ACC112 (cell line): ENCODE results near the gene TK2.
"Not testable (repeated sequence)": the region's sequence is repeated elsewhere in the genome, so short reads cannot be mapped to it uniquely, and the experiment has no call there.

Experiments used
- H2AFZ ChIP-seq: fragments of 200-600 bp; sonication (generic); one replicate; pipeline ENCODE4 v1.6.0; 2017; ENCODE audit warnings: antibody characterized with exemption, low read length; ENCODE audit not compliant: unreplicated experiment
- H3K27ac ChIP-seq: fragments of 200-600 bp; sonication (generic); 2 replicates; pipeline ENCODE4 v1.5.1; 2014; ENCODE audit warnings: low read depth, mild to moderate bottlenecking, antibody characterized with exemption, low read length, moderate library complexity
- H3K27me3 ChIP-seq: fragments of 200-600 bp; sonication (generic); 2 replicates; pipeline ENCODE4 v1.6.1; 2014; ENCODE audit warnings: mild to moderate bottlenecking, antibody characterized with exemption, low read length, moderate library complexity, mixed read lengths; ENCODE audit not compliant: insufficient read depth
- H3K36me3 ChIP-seq: fragments of 200-600 bp; sonication (generic); 2 replicates; pipeline ENCODE4 v1.6.1; 2016; ENCODE audit warnings: mild to moderate bottlenecking, antibody characterized with exemption, low read length, moderate library complexity, mixed read lengths; ENCODE audit not compliant: insufficient read depth
- H3K4me1 ChIP-seq: fragments of 200-600 bp; sonication (generic); one replicate; pipeline ENCODE4 v1.6.1; 2016; ENCODE audit warnings: low read length, mixed read lengths; ENCODE audit not compliant: insufficient read depth, unreplicated experiment, control insufficient read depth
- H3K4me3 ChIP-seq: fragments of 200-600 bp; sonication (generic); 2 replicates; pipeline ENCODE4 v1.5.1; 2014; ENCODE audit warnings: mild to moderate bottlenecking, low read depth, low read length
- H3K79me2 ChIP-seq: fragments of 200-600 bp; sonication (generic); one replicate; pipeline ENCODE4 v1.6.0; 2016; ENCODE audit warnings: low read length; ENCODE audit not compliant: control insufficient read depth, unreplicated experiment, insufficient read depth

Gene TK2

DNA sequence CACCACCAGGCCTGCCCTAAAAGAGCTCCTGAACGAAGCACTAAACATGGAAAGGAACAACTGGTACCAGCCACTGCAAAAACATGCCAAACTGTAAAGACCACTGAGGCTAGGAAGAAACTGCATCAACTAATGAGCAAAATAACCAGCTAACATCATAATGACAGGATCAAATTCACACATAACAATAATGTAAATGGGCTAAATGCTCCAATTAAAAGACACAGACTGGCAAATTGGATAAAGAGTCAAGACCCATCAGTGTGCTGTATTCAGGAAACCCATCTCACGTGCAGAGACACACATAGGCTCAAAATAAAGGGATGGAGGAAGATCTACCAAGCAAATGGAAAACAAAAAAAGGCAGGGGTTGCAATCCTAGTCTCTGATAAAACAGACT is 52.0 kb downstream of the TK2 start:
- H3K4me1 ChIP-seq, H3K27ac ChIP-seq, H2AFZ ChIP-seq, H3K4me3 ChIP-seq, H3K27me3 ChIP-seq, H3K36me3 ChIP-seq, H3K79me2 ChIP-seq: not testable (repeated sequence)

DNA sequence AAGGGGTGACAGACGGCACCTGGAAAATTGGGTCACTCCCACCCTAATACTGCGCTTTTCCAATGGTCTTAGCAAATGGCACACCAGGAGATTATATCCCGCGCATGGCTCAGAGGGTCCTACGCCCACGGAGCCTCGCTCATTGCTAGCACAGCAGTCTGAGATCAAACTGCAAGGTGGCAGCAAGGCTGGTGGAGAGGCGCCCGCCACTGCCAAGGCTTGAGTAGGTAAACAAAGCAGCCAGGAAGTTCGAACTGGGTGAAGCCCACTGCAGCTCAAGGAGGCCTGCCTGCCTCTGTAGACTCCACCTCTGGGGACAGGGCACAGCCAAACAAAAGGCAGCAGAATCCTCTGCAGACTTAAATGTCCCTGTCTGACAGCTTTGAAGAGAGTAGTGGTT is 53.7 kb downstream of the TK2 start:
- H2AFZ ChIP-seq, H3K36me3 ChIP-seq, H3K4me3 ChIP-seq, H3K27me3 ChIP-seq, H3K4me1 ChIP-seq, H3K79me2 ChIP-seq, H3K27ac ChIP-seq: not testable (repeated sequence)

DNA sequence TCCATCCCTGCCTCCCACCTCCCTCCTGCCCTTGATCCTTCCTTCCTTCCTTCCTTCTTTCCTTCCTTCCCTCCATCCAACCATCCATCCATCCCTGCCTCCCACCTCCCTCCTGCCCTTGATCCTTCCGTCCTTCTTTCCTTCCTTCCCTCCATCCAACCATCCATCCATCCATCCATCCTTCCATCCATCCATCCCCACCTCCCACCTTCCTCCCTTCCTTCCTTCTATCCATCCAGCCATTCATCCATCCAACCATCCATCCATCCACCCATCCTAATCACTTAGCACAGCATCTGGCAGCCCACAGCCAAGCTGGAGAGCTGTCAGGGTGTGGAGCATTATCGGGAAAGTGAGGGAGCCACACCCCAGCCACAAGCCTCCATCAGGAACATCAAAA is 54.5 kb downstream of the TK2 start:
- H3K4me1 ChIP-seq: no peaks in the 10 kb centered on the region
- no peaks in the 10 kb centered on the region for H3K36me3 ChIP-seq
- no peaks in the 10 kb centered on the region for H3K79me2 ChIP-seq
- no peaks in the 10 kb centered on the region for H3K27me3 ChIP-seq
- no peak overlapping the region for H3K4me3 ChIP-seq
- H3K27ac ChIP-seq: no peak overlapping the region
- H2AFZ ChIP-seq: no peak overlapping the region

DNA sequence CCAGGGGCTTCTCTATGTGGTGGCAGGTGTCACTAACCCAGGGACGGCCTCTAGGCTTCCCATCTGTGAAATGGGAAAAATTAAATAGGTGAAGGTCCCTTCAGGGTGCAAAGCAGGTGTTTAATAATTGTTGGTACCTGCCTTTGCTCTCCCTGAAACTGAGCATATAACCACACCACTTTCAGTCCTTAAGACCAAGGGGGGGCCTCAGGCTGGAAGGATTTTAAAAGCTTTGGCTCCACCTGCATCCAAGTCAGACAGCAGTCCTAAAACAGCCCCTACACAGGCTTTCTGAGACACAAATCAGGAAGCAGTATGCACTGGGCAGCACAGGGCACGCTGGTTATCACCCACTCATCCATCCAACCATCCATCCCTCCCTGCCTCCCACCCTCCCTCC is 55.0 kb downstream of the TK2 start:
- Histone ChIP-seq H3K4me3 (no peak overlapping the region), H2AFZ (no peak overlapping the region), H3K27me3 (no peaks in the 10 kb centered on the region), H3K36me3 (no peaks in the 10 kb centered on the region), H3K27ac (no peak overlapping the region), H3K79me2 (no peaks in the 10 kb centered on the region), H3K4me1 (no peaks in the 10 kb centered on the region)

DNA sequence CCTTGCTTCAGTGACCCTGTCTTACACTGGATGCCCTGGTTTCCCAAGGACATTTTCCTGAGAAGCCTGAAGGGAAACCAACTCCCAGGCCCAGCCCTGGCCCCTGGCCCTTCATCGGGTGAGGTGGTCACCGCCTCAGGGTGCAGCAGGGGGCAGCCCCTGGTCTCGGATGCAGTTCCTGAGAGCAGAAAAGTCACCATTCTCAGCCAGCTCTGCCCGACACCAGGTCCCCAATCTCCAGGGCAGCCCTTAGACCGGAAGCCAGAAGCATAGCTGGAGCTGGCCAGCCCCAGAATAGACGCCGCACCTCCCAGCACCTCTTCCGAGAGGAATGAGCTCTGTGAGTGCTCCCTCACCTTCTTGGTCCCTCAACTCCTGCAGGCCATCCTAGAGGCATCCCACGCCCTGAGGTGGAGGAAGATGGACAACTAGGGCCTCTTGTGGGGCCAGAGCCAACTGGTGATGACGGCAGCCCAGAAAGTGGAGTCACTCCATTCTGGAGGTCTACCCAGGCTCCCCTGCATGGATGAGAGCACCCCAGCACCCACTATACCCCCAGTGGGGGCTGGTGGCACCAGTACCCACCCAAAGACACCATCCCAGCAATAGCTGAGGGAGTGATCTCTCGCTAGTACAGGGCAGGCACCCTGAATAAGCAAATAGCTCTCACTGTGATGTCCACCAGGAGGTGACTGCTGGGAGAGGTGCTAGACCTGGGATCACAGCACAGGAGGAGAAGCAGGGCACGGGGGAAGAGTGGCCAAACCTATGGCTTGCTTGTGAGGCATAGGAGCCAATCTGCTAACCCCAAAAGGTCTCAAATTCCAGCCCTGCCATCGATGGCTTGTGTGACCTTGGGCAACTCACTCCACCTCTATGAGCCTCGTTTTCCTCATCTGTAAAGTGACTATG is 56.2 kb downstream of the TK2 start:
- Histone ChIP-seq H3K4me3 (no peak overlapping the region), H3K27ac (no peak overlapping the region), H2AFZ (no peak overlapping the region), H3K4me1 (no peaks in the 10 kb centered on the region), H3K27me3 (no peaks in the 10 kb centered on the region), H3K79me2 (no peaks in the 10 kb centered on the region), H3K36me3 (no peaks in the 10 kb centered on the region)

DNA sequence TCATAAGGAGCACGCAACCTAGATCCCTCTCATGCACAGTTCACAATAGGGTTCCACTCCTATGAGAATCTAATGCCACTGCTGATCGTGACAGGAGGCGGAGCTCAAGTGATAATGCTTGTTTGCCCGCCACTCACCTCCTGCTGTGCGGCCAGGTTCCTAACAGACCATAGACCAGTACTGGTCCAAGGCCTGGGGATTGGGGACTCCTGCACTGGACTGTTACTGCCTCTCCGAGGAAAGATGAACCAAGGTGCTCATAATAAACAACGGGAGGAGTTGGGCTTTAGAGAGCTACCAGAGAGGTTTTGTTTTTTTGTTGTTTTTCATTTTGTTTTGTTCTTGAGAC is 58.2 kb downstream of the TK2 start:
- H3K27ac ChIP-seq: no peak overlapping the region

DNA sequence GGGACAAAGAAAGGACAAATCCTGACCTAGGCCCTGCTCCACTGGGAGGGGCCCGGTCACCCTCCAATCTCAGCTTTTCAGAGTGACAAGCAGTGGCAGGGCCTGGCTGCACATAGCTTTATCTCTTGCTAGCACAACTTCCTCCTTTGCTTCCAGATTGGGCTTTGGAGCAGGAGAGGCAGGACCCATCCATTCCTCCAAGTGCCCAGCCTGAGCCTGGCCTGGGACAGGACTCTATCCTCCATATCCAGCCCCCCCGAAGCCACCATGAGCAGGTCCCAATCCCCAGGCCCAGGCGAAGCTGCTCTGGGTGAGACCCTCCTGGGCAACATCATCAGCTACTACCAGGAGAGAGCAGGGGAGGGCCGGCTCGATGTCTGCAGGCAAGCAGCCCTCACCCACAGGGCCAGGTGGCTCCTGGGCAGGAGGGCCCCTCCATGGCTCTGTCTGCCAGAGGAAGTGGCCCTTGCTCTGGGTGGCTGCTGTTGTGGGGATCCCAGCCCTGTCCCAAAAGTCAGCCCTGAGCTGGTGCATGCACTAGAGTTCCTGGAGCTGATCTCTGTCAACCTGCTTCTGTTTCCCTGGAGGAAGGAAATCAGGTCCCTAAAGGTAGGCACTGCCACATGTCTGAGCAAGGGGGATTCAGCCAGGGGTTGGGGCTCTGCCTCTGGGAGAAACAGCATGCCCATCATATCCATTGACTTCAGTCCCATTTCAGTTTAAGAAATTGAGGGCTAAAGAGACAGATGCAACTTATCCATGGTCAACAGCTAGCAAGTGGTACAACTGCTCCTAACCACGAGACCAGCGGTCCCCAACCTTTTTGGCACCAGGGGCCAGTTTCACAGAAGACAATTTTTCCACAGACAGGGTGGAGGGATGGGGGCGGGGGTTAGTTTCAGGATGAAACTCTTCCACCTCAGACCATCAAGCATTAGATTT is 58.9 kb downstream of the TK2 start:
- H3K4me1 ChIP-seq: peaks cover 19% of the 10 kb centered on the region
- H3K4me3 ChIP-seq: no peak overlapping the region
- H3K27me3 ChIP-seq: no peaks in the 10 kb centered on the region
- H3K27ac ChIP-seq: no peak overlapping the region
- no peaks in the 10 kb centered on the region for H3K36me3 ChIP-seq
- no peaks in the 10 kb centered on the region for H3K79me2 ChIP-seq
- no peak overlapping the region for H2AFZ ChIP-seq

More for the DNA sequence above, 58.2 kb downstream of the TK2 start:
- no peaks in the 10 kb centered on the region for H3K27me3 ChIP-seq
- peaks cover 13% of the 10 kb centered on the region for H3K4me1 ChIP-seq
- H3K79me2 ChIP-seq: no peaks in the 10 kb centered on the region
- no peaks in the 10 kb centered on the region for H3K36me3 ChIP-seq
- H2AFZ ChIP-seq: no peak overlapping the region
- no peak overlapping the region for H3K4me3 ChIP-seq

DNA sequence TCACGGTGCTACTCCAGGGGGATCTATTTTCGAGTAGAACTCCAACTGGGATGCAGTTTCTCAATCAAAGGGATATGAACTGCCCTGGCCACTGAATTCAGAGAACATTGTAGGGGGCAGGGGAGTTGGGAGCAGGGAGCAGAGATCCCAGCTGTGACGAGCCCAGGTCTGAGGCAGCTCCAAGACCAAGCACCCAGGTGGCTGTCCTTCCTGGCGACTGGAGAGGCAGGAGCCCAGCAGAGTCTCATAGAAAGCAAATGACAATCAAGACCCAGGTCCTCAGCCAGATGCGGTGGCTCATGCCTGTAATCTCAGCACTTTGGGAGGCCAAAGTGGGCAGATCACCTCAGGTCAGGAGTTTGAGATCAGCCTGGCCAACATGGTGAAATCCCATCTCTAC is 60.1 kb downstream of the TK2 start:
- H3K79me2 ChIP-seq: no peaks in the 10 kb centered on the region

DNA sequence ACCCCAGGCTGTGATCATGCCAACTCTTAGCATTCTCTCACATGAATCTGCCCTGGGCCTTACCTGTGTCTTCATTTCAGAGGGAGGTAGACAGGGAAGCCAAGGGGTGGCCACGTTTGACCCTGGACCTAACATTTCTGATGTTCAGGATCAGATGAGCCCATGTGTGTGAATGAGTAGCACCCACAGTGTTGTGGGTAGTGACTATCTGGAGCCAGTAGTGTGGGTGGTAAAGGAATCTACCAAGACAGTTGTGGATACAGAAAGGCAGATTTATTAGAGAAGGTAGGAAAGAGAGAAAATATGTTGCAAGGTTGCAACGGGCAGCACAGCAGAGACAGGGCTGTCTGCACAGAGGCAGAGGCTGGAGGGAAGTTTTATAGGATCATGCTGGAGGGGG is 60.5 kb downstream of the TK2 start:
- no peak overlapping the region for H3K4me3 ChIP-seq
- peaks cover 20% of the 10 kb centered on the region for H3K4me1 ChIP-seq
- H2AFZ ChIP-seq: no peak overlapping the region
- no peaks in the 10 kb centered on the region for H3K27me3 ChIP-seq
- no peaks in the 10 kb centered on the region for H3K36me3 ChIP-seq
- no peak overlapping the region for H3K27ac ChIP-seq
- H3K79me2 ChIP-seq: no peaks in the 10 kb centered on the region

More for the DNA sequence above, 60.1 kb downstream of the TK2 start:
- no peaks in the 10 kb centered on the region for H3K36me3 ChIP-seq
- H3K4me1 ChIP-seq: peaks cover 20% of the 10 kb centered on the region
- no peak overlapping the region for H2AFZ ChIP-seq
- H3K27ac ChIP-seq: no peak overlapping the region
- no peaks in the 10 kb centered on the region for H3K27me3 ChIP-seq
- no peak overlapping the region for H3K4me3 ChIP-seq

DNA sequence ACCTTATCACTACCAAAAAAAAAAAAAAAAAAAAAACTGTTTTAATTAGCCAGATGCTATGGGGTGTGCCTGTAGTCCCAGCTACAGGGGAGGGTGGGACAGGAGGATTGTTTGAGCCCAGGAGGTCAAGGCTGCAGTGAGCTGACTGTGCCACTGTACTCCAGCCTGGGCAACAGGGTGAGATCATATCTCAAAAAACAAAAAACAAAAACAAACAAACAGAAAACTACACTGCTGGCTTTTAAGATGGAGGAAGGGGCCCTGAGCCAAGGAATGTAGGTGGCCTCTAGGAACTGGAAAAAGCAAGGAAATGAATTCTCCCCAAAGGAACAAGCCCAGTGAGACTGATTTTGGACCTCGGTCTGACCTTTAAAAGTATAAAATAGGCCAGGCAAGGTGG is 61.4 kb downstream of the TK2 start:
- H3K79me2 ChIP-seq: no peaks in the 10 kb centered on the region
- H3K27ac ChIP-seq: no peak overlapping the region
- no peak overlapping the region for H2AFZ ChIP-seq
- no peak overlapping the region for H3K4me3 ChIP-seq
- H3K36me3 ChIP-seq: no peaks in the 10 kb centered on the region
- peaks cover 20% of the 10 kb centered on the region for H3K4me1 ChIP-seq
- no peaks in the 10 kb centered on the region for H3K27me3 ChIP-seq
